Mucosa of descending colon (tissue), 3 donors: ENCODE data around the gene CCDC57. TPM values are rescaled to one million over a fixed set of nuclear protein-coding genes. Genes with fewer than 3 reads are reported as not detected.

Experiments
- ATAC-seq: fragments of 200-7000 bp; cut with Tn5 transposase; one replicate; pipeline ENCODE4 v1.9.1; 2020; ENCODE audit warnings: mild to moderate bottlenecking, moderate library complexity
- DNase-seq, 3 donors: peaks; one replicate each; pipeline ENCODE4 v3.0.0-alpha.2; 2020
- H3K36me3 ChIP-seq: fragments of 200-600 bp; one replicate; pipeline ENCODE4 v1.8.0; 2021; ENCODE audit warnings: low read depth, mild to moderate bottlenecking
- H3K4me1 ChIP-seq: fragments of 200-600 bp; one replicate; pipeline ENCODE4 v1.8.0; 2021; ENCODE audit warnings: low read depth, mild to moderate bottlenecking
- H3K4me3 ChIP-seq: fragments of 200-600 bp; one replicate; pipeline ENCODE4 v1.8.0; 2021; ENCODE audit warnings: mild to moderate bottlenecking
- H3K9me3 ChIP-seq: fragments of 200-600 bp; one replicate; pipeline ENCODE4 v1.8.0; 2021; ENCODE audit warnings: mild to moderate bottlenecking
- CTCF ChIP-seq: fragments of 200-600 bp; IDR thresholded peaks from one replicate; pipeline ENCODE4 v1.8.0; 2022; ENCODE audit warnings: antibody characterized with exemption, mild to moderate bottlenecking
- intact Hi-C, 2 donors: fragments of 100-400 bp; cut with DNase I in 1 of 2; cut with micrococcal nuclease in 1 of 2; formaldehyde crosslinking; loops; one replicate each; pipeline versions ENCODE4 v1.11.0 to v1.11.1; 2022; cut with DNase I, micrococcal nuclease
- total RNA-seq, 3 donors: library from RNA; stranded (reverse); fragmentation: NEBNext Ultra II Directional in 2 of 3; extraction: Animal tissue kit (Norgen Biotek cat#: 25700) in 2 of 3; gene quantifications; one replicate each; pipeline versions ENCODE4 v1.2.1 to v1.2.4, GENCODE V29; 2021 to 2023
- donor health status: DM: no; HTN: no; CAD: no; lungs with moderate emphysema.
- donor health status: DM: no; HTN: no; CAD: no.
- donor health status: DM: no; HTN: yes; CAD: no.

Gene CCDC57
- total RNA-seq, 3 donors from 2014 or later, result 41.3 to 46.3 (median 45.4) TPM

- Histone ChIP-seq H3K4me1 (peaks cover 43% of the 10 kb centered on the region), H3K9me3 (no peaks in the 10 kb centered on the region), H3K4me3 (no peak overlapping the region), H3K36me3 (no peaks in the 10 kb centered on the region)
- intact Hi-C loops, result no loop called here
- DNase-seq, result no peak
- no peak for TF ChIP-seq CTCF
- ATAC-seq, result no peak
Observed at GRCh38 chr17:82227629-82228277, 15.1 kb upstream of the CCDC57 start.

GRCh38 chr17:82226809-82227628 lies 14.4 kb upstream of the CCDC57 start:
- H3K9me3 ChIP-seq, result no peaks in the 10 kb centered on the region
- DNase-seq, result peak in 1 of 3 donors; percentile 44
- peaks cover 38% of the 10 kb centered on the region for H3K4me1 ChIP-seq
- no peak for TF ChIP-seq CTCF
- ATAC-seq, result no peak
- H3K36me3 ChIP-seq, result no peaks in the 10 kb centered on the region
- intact Hi-C loops, result no loop called here
- H3K4me3 ChIP-seq, result no peak overlapping the region

- H3K4me3 ChIP-seq, result no peak overlapping the region
- DNase-seq (peak in 1 of 3 donors; percentile 36), ATAC-seq (no peak)
- H3K4me1 ChIP-seq, result peaks cover 31% of the 10 kb centered on the region
- no peaks in the 10 kb centered on the region for H3K36me3 ChIP-seq
- H3K9me3 ChIP-seq, result no peaks in the 10 kb centered on the region
- intact Hi-C loops, result no loop called here
- no peak for TF ChIP-seq CTCF
Observed at GRCh38 chr17:82226146-82226808, 13.6 kb upstream of the CCDC57 start.

GRCh38 chr17:82225368-82226029 lies 12.9 kb upstream of the CCDC57 start:
- intact Hi-C loops, result no loop called here
- no peaks in the 10 kb centered on the region for H3K36me3 ChIP-seq
- no peaks in the 10 kb centered on the region for H3K9me3 ChIP-seq
- no peak for TF ChIP-seq CTCF
- ATAC-seq (no peak), DNase-seq (peak in 1 of 3 donors; percentile 31)
- H3K4me3 ChIP-seq, result no peak overlapping the region
- peaks cover 24% of the 10 kb centered on the region for H3K4me1 ChIP-seq

- intact Hi-C loops, result no loop called here
Observed at GRCh38 chr17:82224666-82225065, 12.0 kb upstream of the CCDC57 start.

More at GRCh38 chr17:82224666-82225065, 12.0 kb upstream of the CCDC57 start:
- ATAC-seq (no peak), DNase-seq (no peak)
- no peak for TF ChIP-seq CTCF
- Histone ChIP-seq H3K4me3 (no peak overlapping the region), H3K9me3 (no peaks in the 10 kb centered on the region), H3K36me3 (no peaks in the 10 kb centered on the region), H3K4me1 (peaks cover 16% of the 10 kb centered on the region)
